Smooth muscle cell of the pulmonary artery (primary cell): ENCODE data around the gene CCDC7. TPM values are rescaled to one million over a fixed set of nuclear protein-coding genes. Genes with fewer than 3 reads are reported as not detected.

ENCODE experiments used
- total RNA-seq: library from RNA; depleted of rRNA; stranded (reverse); fragments of >200 nt; gene quantifications from 2 replicates; pipeline ENCODE4 v1.2.3, GENCODE V29; 2014

CCDC7 gene
- total RNA-seq, result 6.0 and 10.9 TPM in 2 replicates

DNA sequence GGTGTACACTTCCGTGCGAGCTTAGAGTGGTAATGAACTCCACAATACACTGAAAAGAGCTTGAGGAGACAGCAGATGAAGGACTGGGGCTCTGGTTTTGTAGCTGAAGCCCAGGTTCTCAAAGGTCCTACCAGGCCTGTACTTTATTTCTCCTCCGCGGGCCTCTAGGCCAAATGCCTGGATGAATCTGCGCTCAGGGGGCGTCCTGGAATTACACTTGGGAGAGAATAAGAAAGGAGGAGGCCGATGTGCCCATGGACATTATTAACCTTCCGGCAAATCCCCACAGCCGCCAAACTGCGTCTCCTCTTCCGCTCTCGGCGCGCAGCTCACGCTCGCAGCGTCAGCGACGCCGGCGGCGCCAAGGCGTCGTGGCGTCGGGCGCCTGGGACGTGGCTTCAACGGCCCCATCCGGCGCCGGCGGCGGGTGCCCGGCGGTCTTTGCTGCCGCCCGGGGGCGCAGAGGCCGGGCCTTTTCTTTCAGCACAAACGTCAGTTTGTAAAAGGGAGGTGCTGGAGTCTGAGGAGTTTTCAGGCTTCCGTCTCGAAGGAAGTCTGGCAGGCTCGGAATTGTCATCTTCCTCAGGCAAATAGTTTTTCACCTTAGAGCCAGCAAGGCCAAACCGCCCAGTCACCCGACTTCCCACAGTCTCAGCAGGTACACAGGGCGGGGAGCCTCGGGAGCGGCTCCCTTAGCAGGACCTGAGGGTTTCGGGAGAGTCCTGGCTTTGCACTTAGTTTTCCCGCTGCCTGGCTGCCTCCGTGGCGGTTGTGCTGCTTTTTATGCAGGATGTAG, at the start of gene CCDC7:
CCDC7 (plus strand) TSS at position 401 of the 796 bp plus-strand sequence. CDS start 5,503 bp downstream, outside the sequence.

Other genes with a start within 250 kb of the CCDC7 start
- gene EPC1, start 99.0 kb upstream of the CCDC7 start, total RNA-seq, result 28.4 and 29.1 TPM in 2 replicates